Esophagus muscularis mucosa (tissue), 4 donors: Measurements from ENCODE around the gene LILRB2. TPM values are rescaled to one million over a fixed set of nuclear protein-coding genes. Genes with fewer than 3 reads are reported as not detected.
"Not testable (repeated sequence)": the region's sequence is repeated elsewhere in the genome, so short reads cannot be mapped to it uniquely, and the experiment has no call there.

Experiments used
- DNase-seq: peaks from one replicate; pipeline ENCODE4 v3.0.0-alpha.2; 2017; ENCODE audit errors: extremely low spot score
- H3K27ac ChIP-seq, 4 donors: fragments of 200-600 bp; sonication (generic); replicated peaks in 1 of 4; 1 replicate in 3 of 4; 2 replicates in 1 of 4; pipeline ENCODE4 v1.5.1; 2016 to 2019; ENCODE audit warnings: mild to moderate bottlenecking in 1 of 4
- H3K27me3 ChIP-seq, 4 donors: fragments of 200-600 bp; sonication (generic); one replicate each; pipeline versions ENCODE4 v1.5.1 to v1.6.0; 2016 to 2019
- H3K36me3 ChIP-seq, 4 donors: fragments of 200-600 bp; sonication (generic); one replicate each; pipeline ENCODE4 v1.5.1; 2016 to 2019
- H3K4me1 ChIP-seq, 4 donors: fragments of 200-600 bp; sonication (generic); one replicate each; pipeline ENCODE4 v1.5.1; 2016 to 2019
- H3K4me3 ChIP-seq, 4 donors: fragments of 200-600 bp; sonication (generic); 1 replicate in 2 of 4; 2 replicates in 2 of 4; pipeline ENCODE4 v1.5.1; 2016 to 2019; ENCODE audit warnings: mild to moderate bottlenecking in 4 of 4, moderate library complexity in 1 of 4
- H3K9me3 ChIP-seq, 4 donors: fragments of 200-600 bp; sonication (generic); 1 replicate in 3 of 4; 2 replicates in 1 of 4; pipeline ENCODE4 v1.5.1; 2016 to 2019
- EP300 ChIP-seq: sonication (generic); formaldehyde crosslinking; IDR thresholded peaks from one replicate; pipeline ENCODE4 v1.6.1; 2017; ENCODE audit warnings: antibody characterized with exemption
- POLR2A ChIP-seq: fragments of 450-650 bp; IDR thresholded peaks from one replicate; pipeline ENCODE4 v1.6.1; 2017; ENCODE audit warnings: antibody characterized with exemption, moderate library complexity, mild to moderate bottlenecking, low read depth
- POLR2AphosphoS5 ChIP-seq, 2 donors: sonication (generic); formaldehyde crosslinking; IDR thresholded peaks; one replicate each; pipeline ENCODE4 v1.6.1; 2017; ENCODE audit warnings: antibody characterized with exemption in 2 of 2
- WGBS: methylation state at CpG from one replicate; pipeline ENCODE4 v1.1.5; 2018; 5-methylcytosine and 5-hydroxymethylcytosine counted together
- intact Hi-C: fragments of 100-400 bp; cut with DNase I; formaldehyde crosslinking; loops from one replicate; pipeline ENCODE4 v1.15.1; 2023
- total RNA-seq, 4 donors: library from RNA; depleted of rRNA; stranded (reverse); fragments of >200 nt; gene quantifications; one replicate each; pipeline versions ENCODE4 v1.1.0 to v1.2.1, GENCODE V29; 2016
- TF ChIP-seq, protein P1 (sequence below), 3 experiments: fragments of 200-600 bp in 2 of 3; fragments of 450-650 bp in 1 of 3; sonication (generic) in 2 of 3; IDR thresholded peaks; one replicate each; pipeline ENCODE4 v1.5.1; 2017 to 2019; ENCODE audit warnings: antibody characterized with exemption in 3 of 3, mild to moderate bottlenecking in 2 of 3, moderate library complexity in 1 of 3

LILRB2 gene
- total RNA-seq, 4 donors from 2014 or later = 2.1 to 5.6 (median 2.6) TPM

- WGBS = 78% methylated on average over 7 of the region's 18 CpGs
- no peak for DNase-seq
- H3K4me3 ChIP-seq = peak overlapping the region in 1 of 4 donors; percentile 22
Observed at GRCh38 chr19:54279406-54279962, 1.4 kb downstream of the LILRB2 start.

DNA sequence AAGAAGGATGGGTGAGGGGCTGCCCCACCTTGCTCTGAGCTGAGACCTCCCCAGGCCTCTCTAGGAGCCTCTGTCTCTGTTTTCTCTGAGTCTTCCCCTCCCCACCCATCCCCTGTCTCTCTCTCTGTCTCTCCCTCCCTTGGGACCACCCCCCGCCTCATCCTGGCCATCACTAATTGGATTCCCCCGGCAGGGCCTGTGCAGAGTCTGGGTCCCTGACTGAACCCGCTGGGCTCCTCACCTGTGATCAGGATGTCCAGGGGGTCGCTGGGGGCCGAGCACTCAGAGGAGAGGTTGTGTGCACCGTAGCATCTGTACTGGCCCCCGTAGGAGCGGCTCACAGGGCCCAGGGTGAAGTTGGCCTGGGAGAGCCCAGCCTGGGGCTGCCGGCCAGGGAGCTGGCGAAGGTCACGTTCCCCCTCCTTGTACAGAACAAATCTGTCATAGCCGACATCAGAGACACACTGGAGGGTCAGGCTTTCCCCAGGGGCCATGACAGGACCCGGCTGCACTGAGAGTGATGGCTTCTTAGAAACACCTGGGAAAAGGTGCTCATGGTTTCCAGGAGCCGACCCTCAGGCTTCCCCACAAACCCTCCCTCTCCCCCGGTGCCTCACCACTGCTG is 2.2 kb downstream of the LILRB2 start:
- H3K27me3 ChIP-seq = peaks cover 0 to 86% (median 0%) of the 10 kb centered on the region in 4 donors
- DNase-seq, H3K27ac ChIP-seq, H3K4me1 ChIP-seq, intact Hi-C loops, H3K36me3 ChIP-seq, H3K9me3 ChIP-seq, H3K4me3 ChIP-seq: not testable (repeated sequence)
- 53% methylated on average over 3 of the region's 15 CpGs for WGBS

More at GRCh38 chr19:54279406-54279962, 1.4 kb downstream of the LILRB2 start:
- intact Hi-C loops = no loop called here
- no peak overlapping the region for H3K27ac ChIP-seq
- no peaks in the 10 kb centered on the region for H3K36me3 ChIP-seq
- peaks cover 0 to 90% (median 0%) of the 10 kb centered on the region in 4 donors for H3K27me3 ChIP-seq
- no peak for TF ChIP-seq POLR2A
- no peak for TF ChIP-seq POLR2AphosphoS5 (IDR thresholded peaks at IDR 0.05)
- TF ChIP-seq, protein P1, sequence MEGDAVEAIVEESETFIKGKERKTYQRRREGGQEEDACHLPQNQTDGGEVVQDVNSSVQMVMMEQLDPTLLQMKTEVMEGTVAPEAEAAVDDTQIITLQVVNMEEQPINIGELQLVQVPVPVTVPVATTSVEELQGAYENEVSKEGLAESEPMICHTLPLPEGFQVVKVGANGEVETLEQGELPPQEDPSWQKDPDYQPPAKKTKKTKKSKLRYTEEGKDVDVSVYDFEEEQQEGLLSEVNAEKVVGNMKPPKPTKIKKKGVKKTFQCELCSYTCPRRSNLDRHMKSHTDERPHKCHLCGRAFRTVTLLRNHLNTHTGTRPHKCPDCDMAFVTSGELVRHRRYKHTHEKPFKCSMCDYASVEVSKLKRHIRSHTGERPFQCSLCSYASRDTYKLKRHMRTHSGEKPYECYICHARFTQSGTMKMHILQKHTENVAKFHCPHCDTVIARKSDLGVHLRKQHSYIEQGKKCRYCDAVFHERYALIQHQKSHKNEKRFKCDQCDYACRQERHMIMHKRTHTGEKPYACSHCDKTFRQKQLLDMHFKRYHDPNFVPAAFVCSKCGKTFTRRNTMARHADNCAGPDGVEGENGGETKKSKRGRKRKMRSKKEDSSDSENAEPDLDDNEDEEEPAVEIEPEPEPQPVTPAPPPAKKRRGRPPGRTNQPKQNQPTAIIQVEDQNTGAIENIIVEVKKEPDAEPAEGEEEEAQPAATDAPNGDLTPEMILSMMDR (IDR thresholded peaks at IDR 0.05) = no peak
- no peak for TF ChIP-seq EP300
- no peaks in the 10 kb centered on the region for H3K9me3 ChIP-seq
- H3K4me1 ChIP-seq = peaks cover 0 to 4% (median 0%) of the 10 kb centered on the region in 4 donors

DNA sequence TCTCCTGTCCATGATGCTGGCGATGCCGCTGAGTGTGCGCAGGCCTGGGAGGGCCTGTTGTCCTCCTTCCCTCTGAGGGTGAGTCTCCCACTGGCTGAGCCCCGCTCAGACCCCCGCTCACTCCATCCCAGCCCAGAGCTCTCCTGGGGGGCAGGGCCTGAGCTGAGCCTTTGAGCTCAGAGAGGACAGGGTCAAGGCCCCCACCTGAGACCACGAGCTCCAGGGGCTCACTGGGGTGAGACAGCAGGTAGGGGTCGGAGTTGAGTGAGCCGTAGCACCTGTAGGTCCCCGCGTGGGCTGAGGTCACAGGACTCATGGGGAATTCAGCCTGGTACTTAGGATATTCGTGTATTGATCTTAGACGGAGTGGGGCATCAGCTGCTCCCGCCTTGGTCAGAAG is 2.9 kb downstream of the LILRB2 start:
- peaks cover 0 to 83% (median 0%) of the 10 kb centered on the region in 4 donors for H3K27me3 ChIP-seq
- H3K36me3 ChIP-seq, H3K9me3 ChIP-seq, H3K4me3 ChIP-seq, H3K27ac ChIP-seq, H3K4me1 ChIP-seq, DNase-seq, intact Hi-C loops: not testable (repeated sequence)
- 71% methylated on average over 4 of the region's 13 CpGs for WGBS

- H3K27ac ChIP-seq, H3K4me3 ChIP-seq, H3K36me3 ChIP-seq, intact Hi-C loops, H3K9me3 ChIP-seq, H3K4me1 ChIP-seq, DNase-seq: not testable (repeated sequence)
- H3K27me3 ChIP-seq = peaks cover 0 to 81% (median 0%) of the 10 kb centered on the region in 4 donors
- 83% methylated on average over 8 of the region's 15 CpGs for WGBS
Observed at GRCh38 chr19:54277111-54277615, 3.7 kb downstream of the LILRB2 start.

- TF ChIP-seq POLR2A (no peak), EP300 (no peak), POLR2AphosphoS5 (IDR thresholded peaks at IDR 0.05) (no peak)
- TF ChIP-seq, protein P1 (IDR thresholded peaks at IDR 0.05) = no peak
- DNase-seq = no peak
- Histone ChIP-seq H3K9me3 (no peaks in the 10 kb centered on the region), H3K4me1 (no peaks in the 10 kb centered on the region), H3K27me3 (peaks cover 0 to 81% (median 0%) of the 10 kb centered on the region in 4 donors), H3K36me3 (no peaks in the 10 kb centered on the region), H3K27ac (no peak overlapping the region), H3K4me3 (no peak overlapping the region)
- WGBS = 68% methylated on average over 8 of the region's 9 CpGs
- intact Hi-C loops = no loop called here
Observed at GRCh38 chr19:54275951-54276350, 5.0 kb downstream of the LILRB2 start.

DNA sequence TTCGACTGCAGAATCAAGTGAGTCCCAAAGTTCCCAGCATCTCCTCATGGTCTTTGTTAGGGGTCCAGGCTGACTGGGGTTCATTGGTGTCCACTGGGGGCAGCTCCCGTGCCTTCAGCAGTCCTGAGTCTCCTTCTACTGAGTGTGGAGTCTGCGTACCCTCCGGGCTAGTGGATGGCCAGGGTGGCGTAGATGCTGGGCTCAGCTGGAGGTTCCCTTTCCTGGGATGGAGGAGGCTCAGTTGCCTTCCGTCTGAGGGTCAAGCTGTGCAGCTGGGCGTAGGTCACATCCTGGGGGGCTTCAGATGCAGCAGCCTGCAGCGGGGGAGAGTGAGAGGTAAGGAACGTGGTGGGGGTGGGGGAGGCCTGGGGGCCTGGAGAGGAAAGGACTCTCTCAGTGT is 6.4 kb downstream of the LILRB2 start:
- H3K9me3 ChIP-seq, H3K4me1 ChIP-seq, H3K36me3 ChIP-seq, DNase-seq, H3K4me3 ChIP-seq, H3K27ac ChIP-seq, intact Hi-C loops: not testable (repeated sequence)
- H3K27me3 ChIP-seq = peaks cover 0 to 69% (median 0%) of the 10 kb centered on the region in 4 donors
- 65% methylated on average over 5 of the region's 9 CpGs for WGBS
